IPS-15b (cell line): ENCODE measurements around the gene GPR55.

ENCODE experiments used
- H3K27me3 ChIP-seq: one replicate; pipeline ENCODE4 v1.6.1; 2013; ENCODE audit warnings: low read length; ENCODE audit not compliant: control insufficient read depth, insufficient read depth
- H3K36me3 ChIP-seq: one replicate; pipeline ENCODE4 v1.6.1; 2013; ENCODE audit warnings: low read length; ENCODE audit not compliant: control insufficient read depth, insufficient read depth
- H3K4me1 ChIP-seq: one replicate; pipeline ENCODE4 v1.6.1; 2013; ENCODE audit warnings: mild to moderate bottlenecking, low read length; ENCODE audit not compliant: control insufficient read depth, insufficient read depth
- H3K4me3 ChIP-seq: one replicate; pipeline ENCODE4 v1.5.1; 2013; ENCODE audit warnings: low read depth, low read length
- H3K9ac ChIP-seq: one replicate; pipeline ENCODE4 v1.6.1; 2013; ENCODE audit warnings: low read depth, mild to moderate bottlenecking, low read length
- H3K9me3 ChIP-seq: one replicate; pipeline ENCODE4 v1.6.1; 2013; ENCODE audit warnings: mild to moderate bottlenecking, low read length; ENCODE audit not compliant: control insufficient read depth, insufficient read depth

Gene GPR55

GRCh38 chr2:230947908-230948365, 22.9 kb upstream of the GPR55 start:
- no peak overlapping the region for H3K4me3 ChIP-seq
- H3K9ac ChIP-seq: no peak overlapping the region
- no peaks in the 10 kb centered on the region for H3K9me3 ChIP-seq
- H3K4me1 ChIP-seq: no peaks in the 10 kb centered on the region
- H3K27me3 ChIP-seq: no peaks in the 10 kb centered on the region
- H3K36me3 ChIP-seq: no peaks in the 10 kb centered on the region

- Histone ChIP-seq H3K4me1 (no peaks in the 10 kb centered on the region), H3K9ac (no peak overlapping the region), H3K4me3 (no peak overlapping the region), H3K36me3 (no peaks in the 10 kb centered on the region), H3K9me3 (no peaks in the 10 kb centered on the region), H3K27me3 (no peaks in the 10 kb centered on the region)
Observed at GRCh38 chr2:230947235-230947576, 22.2 kb upstream of the GPR55 start.

GRCh38 chr2:230946429-230947234, 21.6 kb upstream of the GPR55 start:
- no peaks in the 10 kb centered on the region for H3K36me3 ChIP-seq
- H3K4me1 ChIP-seq: no peaks in the 10 kb centered on the region
- no peaks in the 10 kb centered on the region for H3K9me3 ChIP-seq
- H3K27me3 ChIP-seq: no peaks in the 10 kb centered on the region
- H3K4me3 ChIP-seq: no peak overlapping the region
- H3K9ac ChIP-seq: no peak overlapping the region

- Histone ChIP-seq H3K4me1 (no peaks in the 10 kb centered on the region), H3K27me3 (no peaks in the 10 kb centered on the region), H3K9me3 (no peaks in the 10 kb centered on the region), H3K36me3 (no peaks in the 10 kb centered on the region), H3K9ac (no peak overlapping the region), H3K4me3 (no peak overlapping the region)
Observed at GRCh38 chr2:230944757-230945372, 19.8 kb upstream of the GPR55 start.

GRCh38 chr2:230944123-230944653, 19.1 kb upstream of the GPR55 start:
- no peaks in the 10 kb centered on the region for H3K27me3 ChIP-seq
- H3K4me3 ChIP-seq: no peak overlapping the region
- H3K9ac ChIP-seq: no peak overlapping the region
- H3K4me1 ChIP-seq: no peaks in the 10 kb centered on the region
- H3K36me3 ChIP-seq: no peaks in the 10 kb centered on the region
- no peaks in the 10 kb centered on the region for H3K9me3 ChIP-seq

GRCh38 chr2:230942920-230943896, 18.2 kb upstream of the GPR55 start:
- H3K4me1 ChIP-seq: no peaks in the 10 kb centered on the region
- no peak overlapping the region for H3K9ac ChIP-seq
- no peaks in the 10 kb centered on the region for H3K36me3 ChIP-seq
- no peak overlapping the region for H3K4me3 ChIP-seq
- H3K27me3 ChIP-seq: no peaks in the 10 kb centered on the region
- no peaks in the 10 kb centered on the region for H3K9me3 ChIP-seq

GRCh38 chr2:230942371-230942770, 17.3 kb upstream of the GPR55 start:
- H3K4me3 ChIP-seq: no peak overlapping the region

GRCh38 chr2:230941202-230942180, 16.4 kb upstream of the GPR55 start:
- Histone ChIP-seq H3K9ac (no peak overlapping the region), H3K27me3 (no peaks in the 10 kb centered on the region), H3K36me3 (no peaks in the 10 kb centered on the region), H3K4me1 (no peaks in the 10 kb centered on the region), H3K9me3 (peaks cover 5% of the 10 kb centered on the region), H3K4me3 (no peak overlapping the region)

More at GRCh38 chr2:230942371-230942770, 17.3 kb upstream of the GPR55 start:
- Histone ChIP-seq H3K9ac (no peak overlapping the region), H3K9me3 (peaks cover 1% of the 10 kb centered on the region), H3K27me3 (no peaks in the 10 kb centered on the region), H3K36me3 (no peaks in the 10 kb centered on the region), H3K4me1 (no peaks in the 10 kb centered on the region)

GRCh38 chr2:230940471-230940815, 15.4 kb upstream of the GPR55 start:
- Histone ChIP-seq H3K4me1 (no peaks in the 10 kb centered on the region), H3K9me3 (peaks cover 5% of the 10 kb centered on the region), H3K27me3 (no peaks in the 10 kb centered on the region), H3K4me3 (no peak overlapping the region), H3K9ac (no peak overlapping the region), H3K36me3 (no peaks in the 10 kb centered on the region)

- Histone ChIP-seq H3K9me3 (peaks cover 5% of the 10 kb centered on the region), H3K9ac (no peak overlapping the region), H3K4me3 (no peak overlapping the region), H3K4me1 (no peaks in the 10 kb centered on the region), H3K27me3 (no peaks in the 10 kb centered on the region), H3K36me3 (no peaks in the 10 kb centered on the region)
Observed at GRCh38 chr2:230939691-230940470, 14.8 kb upstream of the GPR55 start.
